Endothelial cell (in vitro differentiated cells): ENCODE data around the gene SEMA3G. TPM values are rescaled to one million over a fixed set of nuclear protein-coding genes. Genes with fewer than 3 reads are reported as not detected.

ENCODE experiments used
- DNase-seq: peaks from one replicate; pipeline ENCODE4 v3.0.0; 2021; ENCODE audit warnings: low spot score
- H3K27ac Mint-ChIP-seq: one replicate; pipeline ENCODE4 v1.8.0; 2021; ENCODE audit warnings: mixed read lengths, inconsistent platforms; ENCODE audit not compliant: unreplicated experiment
- H3K27me3 Mint-ChIP-seq: one replicate; pipeline ENCODE4 v1.8.0; 2021; ENCODE audit warnings: mild to moderate bottlenecking, moderate library complexity, mixed read lengths, inconsistent platforms; ENCODE audit not compliant: unreplicated experiment
- H3K36me3 Mint-ChIP-seq: one replicate; pipeline ENCODE4 v1.8.0; 2021; ENCODE audit warnings: mild to moderate bottlenecking, low read depth, mixed read lengths, inconsistent platforms; ENCODE audit not compliant: unreplicated experiment
- H3K4me1 Mint-ChIP-seq: one replicate; pipeline ENCODE4 v1.8.0; 2021; ENCODE audit warnings: mild to moderate bottlenecking, mixed read lengths, inconsistent platforms; ENCODE audit not compliant: unreplicated experiment
- H3K4me3 Mint-ChIP-seq: one replicate; pipeline ENCODE4 v1.8.0; 2021; ENCODE audit warnings: mild to moderate bottlenecking, mixed read lengths, inconsistent platforms; ENCODE audit not compliant: unreplicated experiment
- H3K9me3 Mint-ChIP-seq: one replicate; pipeline ENCODE4 v1.8.0; 2021; ENCODE audit warnings: mixed read lengths, inconsistent platforms; ENCODE audit not compliant: unreplicated experiment
- CTCF ChIP-seq: fragments of 200-600 bp; sonication (generic); IDR thresholded peaks from one replicate; pipeline ENCODE4 v1.5.0; 2021; ENCODE audit warnings: antibody characterized with exemption; ENCODE audit not compliant: unreplicated experiment
- total RNA-seq: library from RNA; stranded (reverse); fragmentation: NEBNext Ultra II Directional; extraction: Animal tissue kit (Norgen Biotek cat#: 25700); gene quantifications from one replicate; pipeline ENCODE4 v1.2.1, GENCODE V29; 2021; ENCODE audit not compliant: unreplicated experiment

SEMA3G gene
- total RNA-seq, 1 donor from 2014 or later = 175 TPM

- peak within 1 kb of the TSS; percentile 92 for H3K4me3 Mint-ChIP-seq
- no peaks in the 10 kb centered on the region for H3K9me3 Mint-ChIP-seq
- H3K36me3 Mint-ChIP-seq = peaks cover 22% of the 10 kb centered on the region
- peaks cover 13% of the 10 kb centered on the region for H3K27me3 Mint-ChIP-seq
- no peak for DNase-seq
- TF ChIP-seq CTCF = no peak
- H3K4me1 Mint-ChIP-seq = peaks cover 36% of the 10 kb centered on the region
- H3K27ac Mint-ChIP-seq = peak within 1 kb of the TSS; percentile 74
Observed at GRCh38 chr3:52453496-52454249, 8.8 kb upstream of the SEMA3G start, which contains the start of gene TNNC1. TSS of gene TNNC1 (minus strand) at chr3:52454041. CDS start at chr3:52454015, 26 bp downstream.

- TF ChIP-seq CTCF = no peak
- Mint-ChIP-seq H3K27ac (no peak overlapping the region), H3K4me3 (no peak overlapping the region), H3K9me3 (no peaks in the 10 kb centered on the region), H3K36me3 (peaks cover 16% of the 10 kb centered on the region), H3K27me3 (peaks cover 17% of the 10 kb centered on the region), H3K4me1 (peaks cover 40% of the 10 kb centered on the region)
- no peak for DNase-seq
Observed at GRCh38 chr3:52452570-52453221, 7.8 kb upstream of the SEMA3G start.

GRCh38 chr3:52452126-52452525 lies 7.2 kb upstream of the SEMA3G start:
- no peak for TF ChIP-seq CTCF
- Mint-ChIP-seq H3K27ac (no peak overlapping the region), H3K36me3 (peaks cover 10% of the 10 kb centered on the region)

GRCh38 chr3:52451237-52452083 lies 6.6 kb upstream of the SEMA3G start:
- Mint-ChIP-seq H3K9me3 (no peaks in the 10 kb centered on the region), H3K4me1 (peaks cover 37% of the 10 kb centered on the region), H3K27ac (no peak overlapping the region), H3K27me3 (peaks cover 12% of the 10 kb centered on the region), H3K4me3 (no peak overlapping the region), H3K36me3 (peaks cover 8% of the 10 kb centered on the region)
- TF ChIP-seq CTCF = peak; percentile 31
- no peak for DNase-seq

More at GRCh38 chr3:52452126-52452525, 7.2 kb upstream of the SEMA3G start:
- DNase-seq = no peak
- H3K4me3 Mint-ChIP-seq = no peak overlapping the region
- H3K9me3 Mint-ChIP-seq = no peaks in the 10 kb centered on the region
- H3K4me1 Mint-ChIP-seq = peaks cover 37% of the 10 kb centered on the region
- H3K27me3 Mint-ChIP-seq = peaks cover 14% of the 10 kb centered on the region
